ENCODE measurements around the gene CHST2. TPM values are rescaled to one million over a fixed set of nuclear protein-coding genes. Genes with fewer than 3 reads are reported as not detected.

CHST2 gene
- total RNA-seq, 4 donors from 2014 or later: 1.6 to 9.8 (median 5.1) TPM

- Histone ChIP-seq H3K27me3 (peaks cover 4% of the 10 kb centered on the region), H3K27ac (no peak overlapping the region), H3K36me3 (no peaks in the 10 kb centered on the region), H3K4me1 (no peaks in the 10 kb centered on the region), H3K9me3 (peaks cover 0 to 3% (median 0%) of the 10 kb centered on the region in 3 donors), H3K4me3 (no peak overlapping the region)
- TF ChIP-seq POLR2A (IDR thresholded peaks at IDR 0.05): no peak
- ATAC-seq: no peak
- 51 to 54% methylated on average over 2 to 3 of the region's 3 CpGs for WGBS, 2 donors (ENCODE audit: low coverage in 1 of 2)
Measured at GRCh38 chr3:143099210-143099609, 20.4 kb upstream of the CHST2 start.

- Histone ChIP-seq H3K27me3 (peaks cover 4% of the 10 kb centered on the region), H3K9me3 (peaks cover 0 to 7% (median 0%) of the 10 kb centered on the region in 3 donors), H3K4me3 (no peak overlapping the region), H3K27ac (no peak overlapping the region), H3K4me1 (no peaks in the 10 kb centered on the region), H3K36me3 (no peaks in the 10 kb centered on the region)
- TF ChIP-seq POLR2AphosphoS5 (IDR thresholded peaks at IDR 0.05) (no peak), POLR2A (IDR thresholded peaks at IDR 0.05) (no peak), EP300 (IDR thresholded peaks at IDR 0.05) (no peak), CTCF (IDR thresholded peaks at IDR 0.05) (no peak)
- WGBS, 2 donors (ENCODE audit: low coverage in 1 of 2): 40 to 75% methylated on average over 1 of the region's 2 CpGs
- ATAC-seq: no peak
Measured at GRCh38 chr3:143099690-143100089, 19.9 kb upstream of the CHST2 start.

- no peaks in the 10 kb centered on the region for H3K4me1 ChIP-seq
- H3K36me3 ChIP-seq: no peaks in the 10 kb centered on the region
- H3K4me3 ChIP-seq: no peak overlapping the region
- no peak for TF ChIP-seq POLR2A (IDR thresholded peaks at IDR 0.05)
- no peak for TF ChIP-seq EP300 (IDR thresholded peaks at IDR 0.05)
- TF ChIP-seq CTCF (IDR thresholded peaks at IDR 0.05): no peak
- no peak for TF ChIP-seq POLR2AphosphoS5 (IDR thresholded peaks at IDR 0.05)
- peaks cover 0 to 15% (median 2%) of the 10 kb centered on the region in 3 donors for H3K9me3 ChIP-seq
- 89 to 90% methylated on average over 5 to 6 of the region's 6 CpGs for WGBS, 2 donors (ENCODE audit: low coverage in 1 of 2)
- H3K27ac ChIP-seq: no peak overlapping the region
- peaks cover 2% of the 10 kb centered on the region for H3K27me3 ChIP-seq
- no peak for ATAC-seq
Measured at GRCh38 chr3:143100451-143100850, 19.1 kb upstream of the CHST2 start.

GRCh38 chr3:143101792-143102381 is 17.7 kb upstream of the CHST2 start:
- ATAC-seq: no peak
- whole genome bisulfite sequencing, 2 donors (ENCODE audit: low coverage in 1 of 2): 68 to 71% methylated on average over 7 of the region's 7 CpGs
- H3K9me3 ChIP-seq: peaks cover 0 to 25% (median 2%) of the 10 kb centered on the region in 3 donors
- H3K4me1 ChIP-seq: no peaks in the 10 kb centered on the region
- TF ChIP-seq EP300 (IDR thresholded peaks at IDR 0.05): no peak
- no peak for TF ChIP-seq CTCF (IDR thresholded peaks at IDR 0.05)
- no peak for TF ChIP-seq POLR2A (IDR thresholded peaks at IDR 0.05)
- TF ChIP-seq POLR2AphosphoS5 (IDR thresholded peaks at IDR 0.05): no peak
- no peak overlapping the region for H3K27ac ChIP-seq
- H3K36me3 ChIP-seq: no peaks in the 10 kb centered on the region
- no peaks in the 10 kb centered on the region for H3K27me3 ChIP-seq
- no peak overlapping the region for H3K4me3 ChIP-seq

- no peak for TF ChIP-seq CTCF (IDR thresholded peaks at IDR 0.05)
- TF ChIP-seq EP300 (IDR thresholded peaks at IDR 0.05): no peak
- no peak for TF ChIP-seq POLR2AphosphoS5 (IDR thresholded peaks at IDR 0.05)
- no peak for TF ChIP-seq POLR2A (IDR thresholded peaks at IDR 0.05)
- H3K9me3 ChIP-seq: peaks cover 0 to 25% (median 2%) of the 10 kb centered on the region in 3 donors
Measured at GRCh38 chr3:143103652-143104051, 15.9 kb upstream of the CHST2 start.

More at GRCh38 chr3:143103652-143104051, 15.9 kb upstream of the CHST2 start:
- H3K27me3 ChIP-seq: no peaks in the 10 kb centered on the region
- no peaks in the 10 kb centered on the region for H3K36me3 ChIP-seq
- no peak overlapping the region for H3K4me3 ChIP-seq
- no peaks in the 10 kb centered on the region for H3K4me1 ChIP-seq
- H3K27ac ChIP-seq: no peak overlapping the region
- no peak for ATAC-seq
- WGBS, 2 donors (ENCODE audit: low coverage in 1 of 2): 83 to 85% methylated on average over 2 of the region's 2 CpGs

All from gastroesophageal sphincter (tissue), 4 donors.